Endothelial cell of umbilical vein (primary cell): ENCODE data around the gene ATXN10.

ENCODE experiments used
- EZH2 ChIP-seq: IDR thresholded peaks from 2 replicates; pipeline ENCODE4 v1.6.1; 2012; ENCODE audit warnings: borderline replicate concordance, low read depth, mild to moderate bottlenecking, moderate library complexity, low read length, inconsistent platforms; ENCODE audit not compliant: severe bottlenecking
- JUN ChIP-seq: IDR thresholded peaks from 2 replicates; pipeline ENCODE4 v1.6.1; 2011; ENCODE audit warnings: borderline replicate concordance, low read depth; ENCODE audit not compliant: insufficient read length, insufficient read depth
- MYC ChIP-seq: IDR thresholded peaks from one replicate; pipeline ENCODE4 v1.6.1; 2011; ENCODE audit warnings: mild to moderate bottlenecking, low read depth, low read length
- POLR2A ChIP-seq: IDR thresholded peaks from 2 replicates; pipeline ENCODE4 v1.6.1; 2012; ENCODE audit warnings: low read depth, mild to moderate bottlenecking, control low read depth, low read length
- POLR2AphosphoS5 ChIP-seq: IDR thresholded peaks from 2 replicates; pipeline ENCODE4 v1.6.1; 2012; ENCODE audit warnings: low read depth, mild to moderate bottlenecking, control low read depth, low read length, moderate library complexity; ENCODE audit not compliant: insufficient read depth
- TF ChIP-seq, protein P1 (sequence below), 2 donors: IDR thresholded peaks; 1 replicate in 1 of 2; 2 replicates in 1 of 2; pipeline ENCODE4 v1.5.1; 2011; ENCODE audit warnings: low read length in 2 of 2, mild to moderate bottlenecking in 2 of 2, moderate library complexity in 2 of 2, control low read depth in 1 of 2, inconsistent platforms in 1 of 2, low read depth in 1 of 2; ENCODE audit not compliant: insufficient read depth in 1 of 2; ENCODE audit errors: extremely low read depth in 1 of 2
- TF ChIP-seq, protein P2 (sequence below): IDR thresholded peaks from 2 replicates; pipeline ENCODE4 v1.6.1; 2011; ENCODE audit not compliant: insufficient read depth, insufficient read length

DNA sequence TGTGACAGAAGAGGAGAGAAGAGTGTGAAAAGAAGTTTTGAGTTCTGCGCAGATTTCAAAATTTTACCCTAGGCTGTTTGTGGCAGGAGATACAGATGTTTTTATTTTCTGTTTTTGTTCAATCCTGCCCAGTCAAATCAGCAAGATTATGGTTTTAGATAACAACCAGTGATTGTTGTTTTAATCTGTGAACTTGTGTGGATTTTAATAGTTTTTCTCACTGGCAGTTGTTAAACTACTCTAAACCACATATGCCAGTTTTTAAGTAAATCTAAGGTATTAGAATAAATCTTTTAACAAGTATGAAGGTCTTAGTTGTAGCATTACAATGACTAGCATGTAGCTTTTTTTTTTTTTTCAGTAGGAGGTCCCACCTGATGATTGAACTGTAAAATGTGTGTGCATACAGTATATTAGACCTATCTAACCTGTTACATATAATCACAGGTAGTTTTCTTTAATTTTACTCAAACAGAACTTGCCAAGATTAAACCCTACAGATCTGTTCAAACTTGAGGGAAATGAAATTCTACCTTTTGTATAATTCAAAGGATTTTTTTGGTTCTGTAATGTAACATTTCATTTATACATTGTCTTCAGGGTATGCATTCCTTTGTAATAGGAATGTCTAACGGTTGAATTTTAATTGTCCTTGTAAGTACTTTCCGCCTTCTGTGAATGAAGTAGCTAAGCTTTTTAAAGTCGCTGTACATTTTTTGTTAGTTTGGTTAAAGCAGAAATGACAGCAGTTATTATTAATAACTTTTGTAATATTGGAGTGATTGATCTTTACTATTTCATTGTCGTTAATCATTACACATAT, 13.3 kb downstream of the ATXN10 start:
- TF ChIP-seq, protein P1, sequence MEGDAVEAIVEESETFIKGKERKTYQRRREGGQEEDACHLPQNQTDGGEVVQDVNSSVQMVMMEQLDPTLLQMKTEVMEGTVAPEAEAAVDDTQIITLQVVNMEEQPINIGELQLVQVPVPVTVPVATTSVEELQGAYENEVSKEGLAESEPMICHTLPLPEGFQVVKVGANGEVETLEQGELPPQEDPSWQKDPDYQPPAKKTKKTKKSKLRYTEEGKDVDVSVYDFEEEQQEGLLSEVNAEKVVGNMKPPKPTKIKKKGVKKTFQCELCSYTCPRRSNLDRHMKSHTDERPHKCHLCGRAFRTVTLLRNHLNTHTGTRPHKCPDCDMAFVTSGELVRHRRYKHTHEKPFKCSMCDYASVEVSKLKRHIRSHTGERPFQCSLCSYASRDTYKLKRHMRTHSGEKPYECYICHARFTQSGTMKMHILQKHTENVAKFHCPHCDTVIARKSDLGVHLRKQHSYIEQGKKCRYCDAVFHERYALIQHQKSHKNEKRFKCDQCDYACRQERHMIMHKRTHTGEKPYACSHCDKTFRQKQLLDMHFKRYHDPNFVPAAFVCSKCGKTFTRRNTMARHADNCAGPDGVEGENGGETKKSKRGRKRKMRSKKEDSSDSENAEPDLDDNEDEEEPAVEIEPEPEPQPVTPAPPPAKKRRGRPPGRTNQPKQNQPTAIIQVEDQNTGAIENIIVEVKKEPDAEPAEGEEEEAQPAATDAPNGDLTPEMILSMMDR (IDR thresholded peaks at IDR 0.05; ENCODE audit: extremely low read depth in 1 of 2, insufficient read depth in 1 of 2, low read depth in 1 of 2, low read length in 2 of 2) = no peak
- TF ChIP-seq POLR2A (no peak), POLR2AphosphoS5 (no peak), JUN (no peak), EZH2 (no peak), MYC (no peak)
- TF ChIP-seq, protein P2, sequence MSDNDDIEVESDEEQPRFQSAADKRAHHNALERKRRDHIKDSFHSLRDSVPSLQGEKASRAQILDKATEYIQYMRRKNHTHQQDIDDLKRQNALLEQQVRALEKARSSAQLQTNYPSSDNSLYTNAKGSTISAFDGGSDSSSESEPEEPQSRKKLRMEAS = no peak
